NCI-H2227 (cell line): Measurements from ENCODE around the gene PLCB1.
"Not testable (repeated sequence)": the region's sequence is repeated elsewhere in the genome, so short reads cannot be mapped to it uniquely, and the experiment has no call there.

ENCODE experiments used
- DNase-seq: peaks from one replicate; lab custom pipeline; 2025; ENCODE audit not compliant: unreplicated experiment; lab: John Stamatoyannopoulos, UW

PLCB1 gene

DNA sequence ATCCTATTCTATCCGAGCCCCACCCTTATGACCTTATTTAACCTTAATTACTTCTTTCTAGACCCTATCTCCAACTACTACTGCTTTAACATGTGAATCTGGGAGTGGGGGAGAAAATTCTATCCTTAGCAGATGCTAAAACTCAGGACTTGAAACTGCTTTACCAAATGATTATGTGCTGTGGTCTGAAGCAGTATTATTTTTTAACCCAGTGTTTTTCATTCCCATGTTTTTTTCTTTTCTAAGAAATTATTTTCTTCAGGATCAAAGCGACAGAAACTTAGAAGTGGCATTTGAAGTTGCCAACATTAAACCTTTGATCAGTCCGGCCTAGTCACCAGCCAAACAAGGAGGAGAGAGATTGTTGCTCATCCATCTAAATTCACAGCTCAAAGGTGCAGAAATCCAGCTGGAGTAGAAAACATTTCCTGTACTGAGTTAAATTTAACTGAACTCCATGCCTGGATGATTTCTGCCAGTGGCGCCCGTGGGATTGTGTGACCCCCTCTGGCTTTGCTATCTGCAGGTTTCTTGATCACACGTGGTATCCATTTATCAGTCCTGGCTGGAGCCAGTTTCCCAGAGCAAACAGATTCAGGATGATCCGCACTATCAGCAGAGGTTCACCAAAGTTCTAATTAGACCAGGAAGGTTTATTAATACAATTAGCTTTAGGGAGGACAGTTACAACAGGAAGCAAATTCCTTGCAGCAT, 300.5 kb downstream of the PLCB1 start:
- no peak for DNase-seq

DNA sequence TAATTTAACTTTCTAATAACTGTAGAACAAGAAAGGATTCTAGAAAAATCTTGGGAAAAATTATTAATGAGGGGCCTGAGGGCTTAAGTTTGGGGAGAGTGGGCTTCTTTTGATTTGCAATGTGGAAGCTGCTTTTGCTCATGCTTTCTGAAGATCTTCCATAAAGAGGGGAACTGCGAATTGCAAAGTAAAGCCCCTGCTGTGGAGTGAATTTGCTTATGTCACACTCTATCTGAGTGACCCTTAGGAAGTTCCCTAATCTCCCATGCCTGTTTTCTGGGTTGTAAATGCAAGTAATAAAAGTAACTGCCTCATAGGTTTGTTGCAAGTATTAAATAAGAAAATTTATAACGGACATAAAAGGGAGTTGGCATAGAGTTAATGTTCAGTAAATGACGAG, 301.2 kb downstream of the PLCB1 start:
- DNase-seq, result no peak

DNA sequence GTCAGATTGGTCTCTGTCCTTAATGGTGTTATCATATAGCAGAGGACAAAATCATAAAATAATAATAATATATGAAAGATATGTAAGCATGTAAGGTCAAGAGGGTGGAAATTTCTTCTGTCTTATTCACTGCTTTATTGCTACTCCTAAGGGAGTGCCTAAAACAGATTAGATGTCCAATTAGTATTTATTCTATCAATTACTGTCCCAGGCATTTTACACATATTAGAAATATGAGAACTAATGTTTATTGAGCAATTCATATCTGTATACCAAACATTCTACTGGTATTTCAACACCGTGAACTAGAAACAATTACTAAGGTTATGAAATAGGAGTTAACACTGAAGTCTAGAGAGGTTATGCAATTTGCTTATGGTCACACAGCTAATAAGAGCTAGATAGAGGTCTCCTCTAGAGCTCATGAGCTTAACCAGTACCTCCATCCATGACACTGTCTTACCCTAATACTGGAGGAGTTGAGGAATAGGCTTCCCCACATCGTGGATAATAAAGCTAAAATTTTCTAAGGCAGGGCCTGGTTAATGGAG, 302.3 kb downstream of the PLCB1 start:
- DNase-seq, result no peak

DNA sequence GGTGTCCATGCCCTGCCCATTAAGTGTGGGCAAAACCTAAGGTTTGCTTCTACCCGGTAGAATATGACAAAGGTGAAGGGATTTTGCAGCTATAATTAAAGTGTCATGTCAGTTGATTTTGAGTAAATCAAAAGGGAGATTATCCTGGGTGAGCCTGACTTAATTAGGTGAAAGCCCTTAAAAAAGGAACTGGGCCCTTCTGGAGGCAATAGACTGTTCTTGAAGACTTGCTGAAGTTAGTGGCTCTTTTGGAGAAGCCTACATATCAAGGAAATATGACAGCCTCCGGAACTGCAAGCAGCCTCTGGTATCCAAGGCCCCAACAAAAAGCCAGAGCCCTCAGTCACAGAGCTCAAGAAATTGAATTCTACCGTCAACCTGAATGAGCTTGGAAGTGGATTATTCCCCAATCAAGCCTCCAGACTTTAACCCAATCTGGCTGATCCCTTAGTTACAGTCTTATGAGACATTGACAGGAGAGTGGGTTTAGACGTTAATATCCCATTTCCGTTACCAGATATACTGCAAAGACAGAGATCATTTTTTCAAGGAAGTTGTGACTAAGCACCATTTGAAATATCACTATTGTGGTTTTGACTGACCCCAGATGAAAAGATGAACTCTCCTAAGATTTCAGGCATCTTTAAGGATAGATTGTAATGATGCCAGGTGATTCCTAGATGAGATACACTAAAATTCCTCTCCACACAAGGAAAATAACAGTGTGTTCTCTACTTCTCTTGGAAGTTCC, 303.4 kb downstream of the PLCB1 start:
- no peak for DNase-seq

DNA sequence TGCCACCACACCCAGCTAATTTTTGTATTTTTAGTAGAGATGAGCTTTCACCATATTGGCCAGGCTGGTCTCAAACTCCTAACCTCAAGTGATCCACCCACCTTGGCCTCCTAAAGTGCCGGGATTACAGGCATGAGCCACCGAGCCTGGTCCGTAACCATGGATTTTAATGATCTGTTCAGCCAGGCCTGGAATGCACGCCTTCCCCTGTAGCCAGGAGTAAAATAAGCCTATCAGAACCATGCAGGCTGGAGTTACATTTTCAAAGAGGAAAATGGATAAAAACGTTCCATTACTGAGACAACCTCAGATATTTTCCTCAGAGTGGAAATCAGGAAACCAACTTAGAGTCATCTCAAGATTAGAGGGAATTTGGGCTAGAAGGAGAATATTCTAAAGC, 304.9 kb downstream of the PLCB1 start:
- DNase-seq, result not testable (repeated sequence)

DNA sequence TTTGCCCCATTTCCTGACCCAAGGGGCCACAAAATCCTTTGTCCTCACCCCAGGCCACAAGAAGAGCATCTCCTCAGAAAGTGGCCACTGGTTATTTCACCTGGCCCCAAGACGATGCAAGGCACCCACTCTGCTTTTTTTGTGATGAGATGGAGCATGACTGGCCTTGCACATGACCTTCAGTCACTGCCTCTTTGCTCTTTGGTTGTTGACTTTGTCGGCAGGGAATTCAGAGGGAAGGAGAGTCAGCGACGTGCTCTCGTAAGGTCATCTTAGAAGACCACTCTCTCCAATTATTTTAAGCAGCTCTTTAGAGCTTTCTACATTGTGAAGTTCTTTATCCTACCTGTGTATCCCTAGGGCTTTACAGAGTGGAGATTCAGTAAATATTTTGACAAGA, 306.7 kb downstream of the PLCB1 start:
- DNase-seq, result no peak

- no peak for DNase-seq
Observed at GRCh38 chr20:8443464-8444072, 311.5 kb downstream of the PLCB1 start.

GRCh38 chr20:8447262-8448120, 315.4 kb downstream of the PLCB1 start:
- DNase-seq, result peak; percentile 38

DNA sequence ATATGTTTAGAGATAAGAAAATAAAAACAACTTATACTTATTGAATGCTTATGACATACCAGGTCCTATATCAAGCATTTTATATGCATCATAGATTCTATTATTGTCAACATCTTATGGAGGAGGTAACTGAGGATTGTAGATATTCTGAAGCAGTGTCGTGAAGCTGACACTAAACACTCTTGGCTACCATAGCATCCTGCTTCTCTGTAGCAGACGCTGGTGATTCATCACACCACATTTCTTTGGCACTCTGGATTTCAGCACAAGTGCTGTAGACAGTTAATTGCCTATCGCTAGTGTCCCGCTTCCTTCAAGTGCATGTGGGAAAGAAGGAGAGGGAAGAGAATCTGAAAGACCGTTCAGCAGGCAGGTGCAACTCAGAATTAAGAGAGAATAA, 317.1 kb downstream of the PLCB1 start:
- peak; percentile 30 for DNase-seq

DNA sequence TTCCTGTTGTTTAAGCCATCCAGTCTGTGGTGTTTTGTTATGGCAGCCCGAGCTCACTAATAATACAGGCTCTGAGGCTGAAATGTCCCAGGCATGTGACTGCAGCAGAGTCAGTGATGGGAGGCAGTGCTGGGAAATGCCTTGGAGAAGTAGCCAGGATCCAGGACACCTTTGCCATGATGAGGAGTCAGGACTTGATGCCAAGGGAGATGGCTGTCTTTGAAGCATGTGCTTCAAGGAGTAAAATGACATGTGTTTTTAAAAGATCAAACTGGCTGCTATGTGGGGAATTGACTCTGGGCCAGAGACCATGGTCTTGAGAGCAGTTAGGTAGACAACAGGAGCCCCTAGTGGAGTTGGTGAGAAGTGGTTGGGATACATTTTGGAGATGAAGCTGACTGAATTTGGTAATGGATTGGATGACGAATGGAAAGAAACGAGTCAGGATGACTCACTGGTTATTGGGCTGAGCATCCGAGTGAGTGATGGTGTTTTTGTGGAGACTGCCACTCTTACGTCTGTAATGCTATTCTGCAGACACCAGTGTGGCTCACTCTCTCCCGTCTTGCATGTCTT, 322.2 kb downstream of the PLCB1 start:
- peak; percentile 28 for DNase-seq

DNA sequence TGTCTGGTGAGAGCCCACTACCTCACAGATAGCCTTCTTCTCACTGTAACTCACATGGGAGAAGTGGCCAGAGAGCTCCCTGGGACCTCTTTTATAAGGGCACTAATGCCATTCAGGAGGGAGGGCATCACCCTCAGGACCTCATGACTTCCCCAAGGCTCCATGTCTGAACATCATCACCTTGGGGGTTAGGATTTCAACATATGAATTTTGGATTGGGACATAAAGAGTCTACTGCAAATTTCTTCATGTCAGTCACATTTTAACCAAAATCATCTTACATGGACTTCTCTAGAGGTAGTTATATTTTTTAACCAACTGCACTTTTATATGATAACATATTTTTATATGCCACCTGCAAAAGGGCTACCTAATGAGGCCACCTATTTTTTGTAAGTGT, 324.7 kb downstream of the PLCB1 start:
- no peak for DNase-seq

GRCh38 chr20:8457978-8458377, 325.9 kb downstream of the PLCB1 start:
- no peak for DNase-seq

DNA sequence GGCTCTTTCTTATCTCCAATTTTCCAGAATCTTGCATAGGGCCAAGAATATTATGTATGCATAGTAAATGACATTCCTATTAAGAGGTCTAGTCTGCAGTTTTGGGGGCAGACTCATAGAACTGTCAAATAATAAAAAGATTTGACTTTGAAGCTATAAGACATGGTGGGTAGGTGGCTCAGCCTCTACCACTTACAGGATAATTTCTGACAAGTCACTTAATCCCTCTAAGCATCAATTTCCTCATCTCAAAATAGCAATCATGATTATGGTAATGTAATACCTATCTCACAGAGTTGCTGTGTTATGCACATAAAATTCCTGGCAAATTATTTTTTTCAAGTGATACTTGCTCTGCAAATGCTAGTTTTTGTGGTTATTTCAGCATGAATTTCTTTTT, 329.1 kb downstream of the PLCB1 start:
- DNase-seq, result no peak

- no peak for DNase-seq
Observed at GRCh38 chr20:8464368-8464767, 332.3 kb downstream of the PLCB1 start.

DNA sequence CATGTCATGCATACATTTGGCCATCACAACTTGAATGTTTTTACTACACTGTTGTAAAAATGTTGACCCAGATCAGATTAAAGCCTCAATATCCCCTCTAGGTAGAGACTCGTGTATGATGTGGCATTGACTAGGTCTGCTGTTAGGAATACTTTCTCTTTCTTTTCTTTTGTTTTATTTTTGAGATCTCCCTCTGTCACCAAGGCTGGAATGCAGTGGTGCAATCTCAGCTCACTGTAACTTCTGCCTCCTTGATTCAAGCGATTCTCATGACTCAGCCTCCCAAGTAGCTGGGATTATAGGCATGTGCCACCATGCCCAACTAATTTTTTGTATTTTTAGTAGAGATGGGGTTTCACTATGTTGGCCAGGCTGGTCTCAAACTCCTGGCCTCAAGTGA, 334.7 kb downstream of the PLCB1 start:
- not testable (repeated sequence) for DNase-seq

- DNase-seq, result no peak
Observed at GRCh38 chr20:8470156-8470555, 338.1 kb downstream of the PLCB1 start.

GRCh38 chr20:8471465-8471864, 339.4 kb downstream of the PLCB1 start:
- peak; percentile 22 for DNase-seq

DNA sequence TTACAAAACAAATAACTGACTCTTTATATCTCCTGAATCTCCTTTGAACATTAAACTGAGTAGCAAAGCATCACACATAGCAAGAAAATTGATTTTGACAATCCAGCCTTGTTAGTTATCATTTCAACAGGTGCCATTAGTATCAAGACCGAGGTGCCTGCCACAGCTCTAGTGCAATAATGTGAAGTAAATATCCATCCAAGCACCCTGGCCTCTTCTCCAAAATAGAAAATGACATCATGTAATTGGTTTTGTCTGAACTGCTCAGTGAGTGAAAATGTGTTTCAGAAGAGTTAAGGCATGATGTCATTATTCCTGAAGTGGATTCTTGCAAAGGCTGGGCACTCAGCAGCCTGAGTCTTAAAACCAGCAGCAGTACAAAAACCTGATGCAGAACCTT, 341.4 kb downstream of the PLCB1 start:
- peak; percentile 60 for DNase-seq

- DNase-seq, result peak; percentile 27
Observed at GRCh38 chr20:8474027-8474668, 342.1 kb downstream of the PLCB1 start.

DNA sequence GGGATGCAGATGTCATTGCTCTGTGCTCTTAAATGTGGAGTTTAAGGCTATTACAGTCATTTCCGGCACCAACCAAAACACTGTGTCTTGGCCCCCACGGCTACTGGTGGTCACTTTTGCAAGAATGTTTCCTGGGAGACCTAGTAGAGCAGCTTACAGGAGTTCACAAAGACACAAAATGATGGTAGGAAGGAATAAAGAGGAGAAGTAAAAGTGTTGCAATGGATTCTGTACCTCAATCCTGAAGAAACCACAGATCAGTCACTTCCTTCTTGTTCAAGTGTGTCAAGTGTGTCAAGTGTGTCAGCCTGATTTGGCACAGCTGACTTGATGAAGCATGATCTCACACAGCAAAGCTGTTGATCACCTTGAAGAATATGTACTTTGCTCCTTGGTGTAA, 344.0 kb downstream of the PLCB1 start:
- DNase-seq, result no peak
